ENCODE results near the gene PAIP2. TPM values are rescaled to one million over a fixed set of nuclear protein-coding genes. Genes with fewer than 3 reads are reported as not detected.
"Not testable (repeated sequence)": the region's sequence is repeated elsewhere in the genome, so short reads cannot be mapped to it uniquely, and the experiment has no call there.

Gene PAIP2
- total RNA-seq, 2 experiments from 2014 or later = 110 to 113 TPM

DNA sequence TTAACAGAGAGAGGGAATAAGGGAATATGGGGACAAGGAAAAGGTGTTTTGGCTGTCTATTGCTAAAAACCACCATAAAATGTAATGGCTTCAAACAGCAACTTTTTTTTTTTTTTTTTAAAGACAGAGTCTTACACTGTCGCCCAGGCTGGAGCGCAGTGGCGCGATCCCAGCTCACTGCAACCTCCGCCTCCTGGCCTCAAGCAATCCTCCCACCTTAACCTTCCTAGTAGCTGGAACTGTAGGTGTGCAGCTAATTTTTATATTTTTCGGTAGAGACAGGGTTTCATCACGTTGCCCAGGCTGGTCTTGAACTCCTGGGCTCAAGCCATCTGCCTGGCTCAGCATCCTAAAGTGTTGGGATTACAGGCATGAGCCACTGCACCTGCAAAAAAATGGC is 66.5 kb downstream of the PAIP2 start:
- peaks cover 1% of the 10 kb centered on the region for H3K36me3 Mint-ChIP-seq (ENCODE audit: low read depth)
- H3K9me3 Mint-ChIP-seq = no peaks in the 10 kb centered on the region
- intact Hi-C loops (cut with micrococcal nuclease) = no loop called here
- POLR2A ChIA-PET = interaction anchor here (0.9 to 2.2 kb wide), 2 partner anchors 13 to 49 kb away, joined by 3 to 5 read pairs; partner anchors contain the start of gene PROB1
- ATAC-seq (no peak), DNase-seq (no peak)
- TF ChIP-seq, protein P1, sequence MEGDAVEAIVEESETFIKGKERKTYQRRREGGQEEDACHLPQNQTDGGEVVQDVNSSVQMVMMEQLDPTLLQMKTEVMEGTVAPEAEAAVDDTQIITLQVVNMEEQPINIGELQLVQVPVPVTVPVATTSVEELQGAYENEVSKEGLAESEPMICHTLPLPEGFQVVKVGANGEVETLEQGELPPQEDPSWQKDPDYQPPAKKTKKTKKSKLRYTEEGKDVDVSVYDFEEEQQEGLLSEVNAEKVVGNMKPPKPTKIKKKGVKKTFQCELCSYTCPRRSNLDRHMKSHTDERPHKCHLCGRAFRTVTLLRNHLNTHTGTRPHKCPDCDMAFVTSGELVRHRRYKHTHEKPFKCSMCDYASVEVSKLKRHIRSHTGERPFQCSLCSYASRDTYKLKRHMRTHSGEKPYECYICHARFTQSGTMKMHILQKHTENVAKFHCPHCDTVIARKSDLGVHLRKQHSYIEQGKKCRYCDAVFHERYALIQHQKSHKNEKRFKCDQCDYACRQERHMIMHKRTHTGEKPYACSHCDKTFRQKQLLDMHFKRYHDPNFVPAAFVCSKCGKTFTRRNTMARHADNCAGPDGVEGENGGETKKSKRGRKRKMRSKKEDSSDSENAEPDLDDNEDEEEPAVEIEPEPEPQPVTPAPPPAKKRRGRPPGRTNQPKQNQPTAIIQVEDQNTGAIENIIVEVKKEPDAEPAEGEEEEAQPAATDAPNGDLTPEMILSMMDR (IDR thresholded peaks at IDR 0.05) = no peak
- H3K27me3 Mint-ChIP-seq = no peaks in the 10 kb centered on the region
- CTCF ChIA-PET = interaction anchor here (1.5 kb wide), 1 partner anchor 105 kb away, joined by 4 read pairs; no protein-coding TSS in a partner anchor
- no peak overlapping the region for H3K27ac Mint-ChIP-seq
- H3K4me3 Mint-ChIP-seq = no peak overlapping the region
- peaks cover 25% of the 10 kb centered on the region for H3K4me1 Mint-ChIP-seq (ENCODE audit: low read depth)

DNA sequence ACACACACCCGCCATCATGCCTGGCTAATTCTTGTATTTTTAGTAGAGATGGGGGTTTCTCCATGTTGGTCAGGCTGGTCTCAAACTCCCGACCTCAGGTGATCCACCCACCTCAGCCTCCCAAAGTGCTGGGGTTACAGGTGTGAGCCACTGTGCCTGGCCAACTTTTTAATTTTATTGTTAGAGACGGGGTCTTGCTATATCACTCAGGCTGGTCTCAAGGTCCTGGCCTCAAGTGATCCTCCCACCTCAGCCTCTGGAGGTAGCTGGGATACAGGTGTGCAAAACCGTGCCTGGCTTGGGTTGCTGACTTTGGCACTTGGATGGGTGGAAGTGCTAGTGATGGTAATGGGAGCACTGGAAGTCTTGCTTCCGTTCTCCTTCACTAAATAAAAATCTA is 67.5 kb downstream of the PAIP2 start:
- H3K9me3 Mint-ChIP-seq; H3K27ac Mint-ChIP-seq; H3K27me3 Mint-ChIP-seq; H3K4me3 Mint-ChIP-seq; H3K36me3 Mint-ChIP-seq (ENCODE audit: low read depth); DNase-seq; intact Hi-C loops (cut with micrococcal nuclease); ATAC-seq: not testable (repeated sequence)
- H3K4me1 Mint-ChIP-seq (ENCODE audit: low read depth) = peaks cover 31% of the 10 kb centered on the region
- ChIA-PET CTCF (interaction anchor here (1.5 to 2.3 kb wide), 2 partner anchors 13 to 104 kb away, joined by 4 to 19 read pairs; no protein-coding TSS in a partner anchor), POLR2A (interaction anchor here (0.9 to 1.1 kb wide), 2 partner anchors 48 to 225 kb away, joined by 3 to 5 read pairs; no protein-coding TSS in a partner anchor)

DNA sequence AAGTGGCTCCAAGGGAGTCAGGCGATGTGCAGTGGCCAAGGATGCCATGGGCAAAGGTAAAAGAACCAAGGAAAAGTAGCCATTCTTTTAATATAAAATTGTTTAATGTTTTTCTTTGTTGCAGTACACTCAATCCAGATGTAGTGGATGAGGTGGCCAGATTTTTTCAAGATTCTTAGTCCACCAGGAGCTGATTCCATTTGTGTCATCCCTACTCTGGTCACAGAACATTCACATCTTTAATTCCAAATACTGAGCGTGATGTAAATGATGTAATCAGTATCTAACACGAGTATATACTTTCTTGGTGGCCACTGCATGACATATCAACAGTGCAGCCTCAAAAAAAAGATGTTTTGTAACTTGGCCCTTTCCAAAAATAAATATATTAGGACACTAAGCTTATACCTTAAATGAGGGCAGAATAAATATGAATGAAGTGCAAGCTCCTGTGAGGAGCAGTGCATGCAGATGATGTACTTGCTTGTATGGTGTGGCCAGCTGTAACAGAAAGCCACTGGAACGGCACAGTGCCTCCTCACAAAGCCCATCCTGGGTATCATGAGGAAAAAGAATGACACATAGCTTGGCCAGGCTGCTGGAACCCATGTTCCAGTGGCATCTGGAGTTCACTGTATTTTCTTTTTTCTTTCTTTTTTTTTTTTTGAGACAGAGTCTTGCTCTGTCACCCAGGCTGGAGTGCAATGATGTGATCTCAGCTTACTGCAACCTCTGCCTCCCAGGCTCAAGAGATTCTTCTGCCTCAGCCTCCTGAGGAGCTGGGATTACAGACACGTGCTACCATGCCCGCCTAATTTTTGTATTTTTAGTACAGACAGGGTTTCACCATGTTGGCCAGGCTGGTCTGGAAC is 68.7 kb downstream of the PAIP2 start:
- intact Hi-C loops (cut with micrococcal nuclease) = no loop called here
- DNase-seq = no peak
- Mint-ChIP-seq H3K36me3 (ENCODE audit: low read depth) (peaks cover 13% of the 10 kb centered on the region), H3K4me3 (no peak overlapping the region), H3K27me3 (no peaks in the 10 kb centered on the region), H3K4me1 (ENCODE audit: low read depth) (peaks cover 36% of the 10 kb centered on the region), H3K9me3 (no peaks in the 10 kb centered on the region), H3K27ac (no peak overlapping the region)
- TF ChIP-seq, protein P1 (IDR thresholded peaks at IDR 0.05) = no peak
- ChIA-PET POLR2A (interaction anchor here (0.6 to 2.4 kb wide), 4 partner anchors 11 to 223 kb away, joined by 3 to 5 read pairs (median 4); no protein-coding TSS in a partner anchor), CTCF (interaction anchor here (0.6 to 2.3 kb wide), 8 partner anchors 10 to 208 kb away, joined by 3 to 19 read pairs (median 4); no protein-coding TSS in a partner anchor)
- ATAC-seq = no peak

DNA sequence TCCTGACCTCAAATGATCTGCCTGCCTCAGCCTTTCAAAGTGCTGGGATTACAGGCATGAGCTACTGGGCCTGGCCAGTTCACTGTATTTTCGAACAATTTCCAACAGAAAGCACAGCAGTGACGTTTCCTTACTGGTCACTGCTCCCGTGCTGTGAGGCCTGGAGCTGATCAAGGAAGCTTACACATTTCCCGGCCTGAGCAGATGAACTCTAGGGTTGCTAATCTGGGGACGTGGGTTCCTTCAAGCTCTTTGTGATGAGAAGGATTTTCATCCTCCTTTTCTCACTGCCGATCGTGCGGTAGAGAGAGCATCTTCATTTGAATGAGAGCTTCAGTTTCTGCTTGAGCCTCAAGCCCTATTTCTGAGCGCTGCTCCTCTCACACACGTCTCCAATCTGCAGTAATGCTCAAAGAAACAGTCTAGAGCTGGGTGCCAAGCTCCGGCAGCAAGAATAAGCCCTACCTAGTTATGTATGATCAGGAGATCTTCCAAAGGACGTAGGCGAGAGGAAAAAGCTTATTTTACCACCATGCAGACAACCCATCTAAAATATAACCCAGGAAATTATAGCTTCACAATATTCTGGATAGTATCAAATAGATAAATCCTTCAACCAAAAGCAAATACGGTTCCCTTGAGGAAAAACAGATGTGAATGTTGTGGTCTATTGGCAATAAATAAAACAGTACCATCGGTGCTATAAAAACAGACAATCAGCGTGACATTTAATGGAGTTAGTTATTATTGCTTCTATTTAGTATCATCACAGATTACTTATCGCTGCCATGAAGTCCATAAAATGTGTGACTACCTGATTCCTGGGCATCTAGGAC is 69.6 kb downstream of the PAIP2 start:
- CTCF ChIA-PET = interaction anchor here (0.8 to 2.3 kb wide), 7 partner anchors 9 to 207 kb away, joined by 3 to 19 read pairs (median 4); no protein-coding TSS in a partner anchor
- Mint-ChIP-seq H3K4me3 (no peak overlapping the region), H3K9me3 (no peaks in the 10 kb centered on the region), H3K4me1 (ENCODE audit: low read depth) (peaks cover 45% of the 10 kb centered on the region), H3K27me3 (no peaks in the 10 kb centered on the region), H3K36me3 (ENCODE audit: low read depth) (peaks cover 14% of the 10 kb centered on the region), H3K27ac (no peak overlapping the region)
- TF ChIP-seq, protein P1 (IDR thresholded peaks at IDR 0.05) = no peak
- ATAC-seq (no peak), DNase-seq (no peak)
- POLR2A ChIA-PET = interaction anchor here (0.8 to 2.4 kb wide), 3 partner anchors 11 to 135 kb away, joined by 3 to 5 read pairs (median 4); partner anchors contain the start of gene SMIM33
- intact Hi-C loops (cut with micrococcal nuclease) = no loop called here

DNA sequence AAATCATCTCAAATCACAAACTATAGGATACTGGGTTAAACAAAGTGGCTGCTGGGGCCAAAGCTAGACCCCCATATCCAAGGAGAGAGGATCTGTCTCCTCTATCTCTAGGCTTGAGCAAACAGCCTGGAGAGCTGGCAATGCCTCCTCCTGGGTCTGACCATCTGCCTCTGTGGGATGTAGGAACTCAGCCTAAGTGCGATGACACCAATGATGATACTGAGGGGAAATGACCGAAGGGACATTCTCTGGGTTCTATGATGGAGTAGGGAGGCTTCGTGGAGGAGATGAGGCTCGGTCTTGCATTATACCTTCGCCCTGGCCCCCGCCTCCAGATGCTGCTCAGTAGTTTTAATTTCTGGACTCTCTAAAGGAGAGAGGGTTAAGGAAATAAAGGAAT is 71.5 kb downstream of the PAIP2 start:
- Mint-ChIP-seq H3K27me3 (no peaks in the 10 kb centered on the region), H3K36me3 (ENCODE audit: low read depth) (peaks cover 23% of the 10 kb centered on the region), H3K4me1 (ENCODE audit: low read depth) (peaks cover 45% of the 10 kb centered on the region), H3K27ac (peak overlapping the region; percentile 96), H3K9me3 (no peaks in the 10 kb centered on the region), H3K4me3 (no peak overlapping the region)
- TF ChIP-seq, protein P1 (IDR thresholded peaks at IDR 0.05) = no peak
- ChIA-PET POLR2A (interaction anchor here (0.6 to 4.1 kb wide), 3 partner anchors 9 to 148 kb away, joined by 3 to 49 read pairs (median 4); partner anchors contain the start of genes SPATA24 and UBE2D2), CTCF (interaction anchor here (1.9 to 13.9 kb wide), 3 partner anchors 9 to 104 kb away, joined by 11 to 444 read pairs (median 17); partner anchors contain the start of gene SPATA24)
- DNase-seq (no peak), ATAC-seq (no peak)
- intact Hi-C loops (cut with micrococcal nuclease) = no loop called here

All from activated CD8-positive, alpha-beta T cell treated with anti-CD3 and anti-CD28 coated beads for 36 hours (primary cell).